NCI-H524 (cell line): ENCODE measurements around the gene TIMP2.
"Not testable (repeated sequence)": the region's sequence is repeated elsewhere in the genome, so short reads cannot be mapped to it uniquely, and the experiment has no call there.

Experiments used
- DNase-seq, 2 experiments: peaks; one replicate each; lab custom pipeline; 2025; lab: John Stamatoyannopoulos, UW

TIMP2 gene

DNA sequence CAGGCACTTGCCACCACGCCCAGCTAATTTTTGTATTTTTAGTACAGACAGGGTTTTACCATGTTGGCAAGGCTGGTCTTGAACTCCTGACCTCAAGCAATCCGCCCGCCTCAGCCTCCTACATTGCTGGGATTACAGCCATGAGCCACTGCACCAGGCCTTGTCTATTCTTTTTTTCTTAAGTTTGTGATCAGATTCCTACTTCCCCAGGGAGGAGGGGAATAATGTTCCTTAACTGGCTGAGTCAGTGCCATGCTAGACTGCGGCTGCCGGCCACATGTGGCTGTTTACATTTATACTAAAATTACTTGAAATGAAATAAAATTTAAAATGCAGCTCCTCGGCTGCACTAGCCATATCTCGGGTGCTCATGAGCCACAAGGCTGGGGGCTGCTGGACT, 56.8 kb downstream of the TIMP2 start:
- no peak for DNase-seq

DNA sequence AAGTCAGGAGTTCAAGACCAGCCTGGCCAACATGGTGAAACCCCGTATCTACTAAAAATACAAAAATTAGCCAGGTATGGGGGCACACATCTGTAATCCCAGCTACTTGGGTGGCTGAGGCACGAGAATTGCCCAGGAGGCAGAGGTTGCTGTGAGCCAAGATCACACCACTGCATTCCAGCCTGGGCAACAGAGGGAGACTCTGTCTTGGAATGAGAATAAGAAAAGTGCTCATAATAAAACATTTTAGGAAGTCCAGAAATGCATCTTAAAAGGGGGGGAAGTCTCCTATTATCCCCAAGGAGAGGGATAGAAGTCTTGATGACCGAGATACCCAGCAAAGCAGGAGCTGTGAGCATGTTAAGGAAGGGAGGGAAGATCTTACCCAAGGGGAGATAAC, 58.1 kb downstream of the TIMP2 start:
- not testable (repeated sequence) for DNase-seq

GRCh38 chr17:78865682-78866390, 59.4 kb downstream of the TIMP2 start:
- DNase-seq = peak; percentile 64 to 89

GRCh38 chr17:78864117-78864516, 61.1 kb downstream of the TIMP2 start:
- no peak for DNase-seq

DNA sequence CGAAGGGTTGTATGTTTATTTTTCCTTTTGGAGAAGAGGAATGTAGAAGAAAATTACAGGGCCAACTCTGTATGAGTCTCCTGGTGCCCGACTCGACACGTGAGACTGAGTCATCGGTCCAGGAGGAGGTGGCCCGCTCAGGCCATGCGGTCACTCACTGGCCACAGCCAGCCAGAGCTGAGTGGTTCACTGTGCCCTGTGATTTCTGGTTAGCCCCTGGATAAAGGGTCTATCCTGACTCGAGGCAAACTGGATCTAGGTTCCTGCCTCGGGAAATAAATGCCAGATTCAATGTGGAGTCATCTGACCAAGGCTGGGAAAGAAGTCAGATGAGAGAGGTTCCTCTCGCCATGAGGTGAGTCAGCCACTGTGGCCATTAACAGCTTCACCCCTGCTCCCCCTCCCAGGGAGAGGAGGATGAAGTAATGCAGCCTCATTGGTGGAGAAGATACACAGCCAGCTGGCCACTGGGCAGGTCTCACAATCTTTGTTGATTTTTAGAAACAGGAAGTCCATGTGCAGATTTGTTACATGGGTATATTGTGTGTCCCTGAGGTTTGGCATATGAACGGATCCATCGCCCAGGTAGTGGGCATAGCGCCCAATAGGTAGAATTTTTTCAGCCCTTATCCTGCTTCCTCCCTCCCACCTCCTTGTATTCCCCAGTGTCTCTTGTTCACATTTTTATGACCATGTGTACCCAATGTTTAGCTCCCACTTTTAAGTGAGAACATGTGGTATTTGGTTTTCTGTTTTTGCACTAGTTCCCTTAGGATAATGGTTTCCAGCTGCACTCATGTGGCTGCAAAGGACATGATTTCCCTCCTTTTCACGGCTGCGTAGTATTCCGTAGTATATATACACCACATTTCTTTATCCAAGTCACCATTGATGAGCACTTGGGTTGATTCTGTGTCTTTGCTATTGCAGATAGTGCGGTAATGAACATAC, 62.8 kb downstream of the TIMP2 start:
- no peak for DNase-seq

DNA sequence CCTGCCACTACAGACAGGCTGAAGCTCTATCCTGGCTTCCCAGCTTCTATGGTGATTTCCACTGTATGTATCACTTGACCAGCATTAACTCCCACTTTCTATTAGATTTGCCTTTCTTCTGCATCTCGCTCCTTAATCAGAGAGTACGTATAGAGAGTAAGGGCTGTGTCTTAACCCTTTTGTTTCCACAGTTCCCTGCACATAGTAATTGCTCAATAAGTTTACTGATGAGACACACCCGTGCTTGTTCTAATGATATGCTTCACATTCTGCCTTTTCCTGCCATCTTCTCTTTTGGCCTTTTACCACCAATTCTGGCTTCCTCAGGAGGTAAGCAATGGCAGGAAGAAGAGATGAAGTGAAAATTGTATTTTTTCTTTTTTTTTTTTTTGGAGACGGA, 64.0 kb downstream of the TIMP2 start:
- no peak for DNase-seq

DNA sequence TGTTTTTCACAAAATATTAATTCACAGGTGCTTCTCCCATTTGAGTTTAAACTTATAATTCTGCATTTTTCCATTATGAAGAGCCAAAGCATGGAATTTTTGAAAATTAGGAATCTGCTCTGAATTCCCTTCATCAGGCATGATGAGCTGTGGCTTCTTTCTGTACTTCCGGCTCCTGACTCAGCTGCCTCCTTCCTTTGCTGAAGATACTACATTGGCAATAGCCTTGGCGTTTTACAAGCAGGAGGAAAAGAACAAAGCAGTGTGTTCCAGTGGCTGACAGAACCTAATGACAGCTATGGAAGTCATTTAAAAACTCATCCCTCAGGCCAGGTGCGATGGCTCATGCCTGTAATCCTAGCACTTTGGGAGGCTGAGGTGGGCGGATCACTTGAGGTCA, 66.1 kb downstream of the TIMP2 start:
- DNase-seq = no peak

GRCh38 chr17:78857266-78857665, 67.9 kb downstream of the TIMP2 start:
- peak; percentile 30 to 67 for DNase-seq

GRCh38 chr17:78855561-78856165, 69.5 kb downstream of the TIMP2 start:
- DNase-seq = no peak

GRCh38 chr17:78854508-78854907, 70.7 kb downstream of the TIMP2 start:
- DNase-seq = no peak

- no peak for DNase-seq
These were observed 71.2 kb downstream of the TIMP2 start for GRCh38 chr17:78853926-78854394.

- no peak for DNase-seq
These were observed 72.5 kb downstream of the TIMP2 start for GRCh38 chr17:78852709-78853121.

DNA sequence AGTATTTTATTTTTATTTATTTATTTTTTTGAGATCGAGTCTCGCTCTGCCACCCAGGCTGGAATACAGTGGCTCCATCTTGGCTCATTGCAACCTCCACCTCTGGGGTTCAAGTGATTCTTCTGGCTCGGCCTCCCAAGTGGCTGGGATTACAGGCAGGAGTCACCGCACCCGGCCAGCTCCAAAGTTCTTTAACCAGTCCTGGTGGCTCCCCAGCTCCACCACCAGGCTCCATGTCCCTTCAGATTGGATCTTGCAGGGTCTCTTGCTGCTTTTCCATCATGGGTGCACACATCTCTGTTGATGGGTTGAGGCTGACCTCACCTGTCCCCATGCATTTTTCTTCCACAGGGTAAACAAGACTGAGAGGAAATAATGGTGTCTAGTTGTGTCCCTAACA, 76.2 kb downstream of the TIMP2 start:
- no peak for DNase-seq

DNA sequence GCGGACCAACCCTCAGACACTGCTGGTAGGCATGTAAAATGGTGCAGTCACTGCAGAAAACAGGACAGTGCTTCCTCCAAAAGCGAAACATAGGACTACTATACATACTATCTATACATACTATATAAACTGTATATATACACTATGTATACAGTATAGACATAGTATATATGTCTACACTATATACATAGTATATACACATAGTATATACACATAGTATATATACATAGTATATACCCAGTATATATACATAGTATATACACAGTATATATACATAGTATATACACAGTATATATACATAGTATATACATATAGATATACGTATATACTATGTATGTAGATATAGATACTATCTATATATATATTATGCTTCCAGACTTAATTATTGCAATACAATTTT, 78.1 kb downstream of the TIMP2 start:
- DNase-seq = no peak

DNA sequence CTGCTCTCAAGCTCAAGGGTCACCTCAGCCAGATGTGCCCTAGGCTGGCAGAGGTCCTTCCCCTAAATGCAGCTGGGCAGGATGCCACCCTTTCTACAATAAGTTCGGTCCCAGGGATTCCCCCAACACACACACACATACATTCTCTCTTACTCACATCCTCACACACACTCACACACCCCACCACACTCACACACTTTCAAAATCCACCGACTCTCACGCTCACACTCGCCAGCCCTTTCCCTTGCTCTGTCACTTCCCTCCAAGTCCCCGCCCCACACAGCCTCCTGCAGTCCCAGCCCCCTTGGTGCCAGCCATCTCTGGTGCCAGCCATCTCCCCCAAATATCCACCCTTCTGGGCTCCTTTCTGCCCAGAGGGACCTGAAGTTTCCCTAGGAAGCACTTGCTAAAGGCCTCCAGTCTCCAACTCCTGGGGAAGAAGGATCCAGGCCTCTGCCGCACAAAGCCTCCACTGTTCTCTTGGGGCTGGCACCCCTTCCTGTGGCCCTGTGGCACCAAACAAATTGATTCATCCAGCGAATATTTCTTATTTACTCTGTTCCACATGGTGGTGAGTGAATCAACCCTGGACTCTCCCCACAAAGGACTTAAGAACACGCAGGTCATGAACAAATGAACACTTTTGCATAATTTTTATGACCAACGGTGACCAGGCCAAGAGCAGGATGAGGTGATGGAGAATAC, 80.7 kb downstream of the TIMP2 start:
- no peak for DNase-seq

DNA sequence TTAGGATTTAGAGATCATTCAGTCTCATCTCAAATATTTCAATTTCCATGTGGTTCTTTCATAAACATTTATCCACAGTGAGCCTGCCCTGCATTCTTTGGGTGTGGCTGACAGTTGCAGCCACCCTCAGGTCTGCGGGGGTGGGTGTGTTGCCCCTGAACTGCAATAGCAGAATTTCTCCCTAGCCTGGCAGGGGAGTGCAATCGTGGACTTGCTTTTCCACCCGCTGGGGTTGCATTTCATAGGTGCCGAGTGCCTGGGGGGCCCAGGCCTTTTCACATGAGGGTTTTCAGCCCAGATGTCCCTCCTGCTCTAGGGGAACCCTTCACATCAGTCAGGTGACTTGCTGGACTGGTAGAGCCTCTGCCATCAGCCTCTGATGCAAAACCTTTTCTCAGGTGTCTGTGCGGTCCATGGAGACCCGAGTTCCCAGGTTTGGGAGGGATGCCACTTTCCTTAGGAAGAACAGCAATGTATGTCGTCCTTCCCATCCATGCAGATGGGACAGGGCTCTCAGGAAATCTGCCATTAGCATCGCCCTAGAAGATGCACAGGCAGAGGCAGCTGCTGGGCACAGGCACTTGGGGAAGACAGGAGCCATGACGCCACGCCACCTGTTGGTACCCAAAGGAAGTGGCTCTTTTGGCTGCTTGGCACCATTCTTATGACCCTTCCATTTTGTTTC, 82.2 kb downstream of the TIMP2 start:
- DNase-seq = peak; percentile 84 to 89

DNA sequence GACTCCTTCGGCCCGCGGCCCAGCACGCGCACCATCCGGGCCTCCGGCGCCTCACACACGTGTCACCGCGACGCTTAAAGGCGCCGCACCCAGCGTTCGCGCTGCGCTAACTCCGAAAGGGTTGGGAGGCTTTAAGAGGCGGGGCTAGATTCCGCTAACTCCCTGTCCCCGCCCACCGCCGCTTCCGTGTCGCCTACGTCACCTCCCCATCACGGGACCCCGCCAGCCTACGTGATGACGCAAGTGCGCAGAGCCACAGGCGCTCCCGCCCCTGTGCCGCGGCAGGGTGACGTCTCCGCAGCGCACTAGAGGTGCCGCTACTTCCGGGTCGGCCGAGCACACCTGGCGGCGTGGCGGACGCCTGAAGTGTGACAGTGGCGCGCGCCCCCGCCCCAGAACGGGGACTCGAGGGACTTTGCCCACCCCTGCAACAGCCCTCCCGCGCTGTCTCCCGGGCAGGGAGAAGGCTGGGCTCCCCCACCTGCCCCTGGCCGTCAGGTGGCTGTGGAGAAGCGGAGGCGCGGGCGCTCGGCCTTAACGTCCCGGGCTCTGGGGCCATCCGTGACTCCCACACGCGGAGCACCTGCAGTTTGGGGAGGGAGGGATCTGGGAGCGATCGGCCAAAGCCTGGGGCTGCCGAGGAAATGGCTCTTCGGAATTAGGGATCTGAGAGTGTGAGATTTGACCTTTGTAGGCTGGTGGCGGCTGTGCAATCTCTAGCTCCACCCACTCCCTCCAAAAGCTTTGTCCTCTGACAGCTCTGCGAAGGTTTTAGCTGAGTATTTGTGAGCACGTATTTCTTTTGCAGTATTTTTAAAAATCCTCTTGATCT, 84.2 kb downstream of the TIMP2 start, which contains the start of gene USP36:
TSS of gene USP36 (minus strand) at position 35 of the 832 bp plus-strand sequence. CDS start 4,451 bp downstream, outside the sequence.
- DNase-seq = peak; percentile 100

GRCh38 chr17:78840530-78840779, 84.7 kb downstream of the TIMP2 start:
- DNase-seq = no peak

DNA sequence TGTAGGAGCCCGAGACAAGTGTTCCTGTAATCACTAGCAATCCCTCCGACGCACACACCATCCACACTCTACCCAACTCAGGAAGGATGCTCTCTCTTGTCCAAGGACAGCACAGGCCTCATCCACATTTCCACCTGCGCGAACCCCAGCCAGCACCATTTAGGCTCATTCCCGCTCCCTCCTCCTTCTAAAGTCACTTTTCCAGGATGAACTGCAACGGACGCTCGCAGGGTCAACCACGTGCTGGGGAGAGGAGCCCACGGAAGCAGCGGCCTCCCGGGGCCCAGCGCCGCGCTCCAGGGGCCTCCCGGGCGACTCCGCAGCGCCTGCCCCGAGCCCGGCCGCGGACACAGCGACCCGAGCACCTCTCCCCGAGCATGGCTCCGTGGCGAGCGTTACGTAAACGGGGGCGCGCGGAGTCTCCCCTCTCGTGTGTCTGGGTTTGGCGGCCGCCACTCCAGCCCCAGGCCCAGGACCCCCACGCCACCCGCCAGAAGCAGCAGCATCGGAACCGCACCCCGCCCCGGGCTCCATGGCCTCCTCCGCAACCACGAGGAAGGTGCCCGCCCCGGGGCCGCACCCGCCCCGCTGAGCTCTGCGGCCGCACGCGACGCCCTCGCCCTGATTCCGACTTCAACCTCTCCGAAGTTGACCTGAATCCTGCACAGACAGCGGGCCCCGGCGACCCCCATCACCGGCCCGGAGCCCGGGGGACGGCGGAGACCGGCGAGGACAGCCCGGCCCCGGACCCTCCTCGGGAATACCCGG, 85.2 kb downstream of the TIMP2 start:
- DNase-seq = peak; percentile 31 to 56

GRCh38 chr17:78839235-78839761, 85.9 kb downstream of the TIMP2 start:
- peak in 1 of 2 experiments; percentile 31 for DNase-seq
